Left lung (tissue), 10 donors: ENCODE measurements around the gene ZBTB12. TPM values are rescaled to one million over a fixed set of nuclear protein-coding genes. Genes with fewer than 3 reads are reported as not detected.

Source experiments
- ATAC-seq: fragments of 200-7000 bp; cut with Tn5 transposase; one replicate; pipeline ENCODE4 v1.9.1; 2020; ENCODE audit warnings: moderate library complexity
- DNase-seq, 4 donors: peaks; one replicate each; pipeline ENCODE4 v3.0.0-alpha.2; 2013 to 2020
- H3K27ac ChIP-seq, 2 donors: fragments of 200-600 bp; sonication (generic) in 1 of 2; one replicate each; pipeline versions ENCODE4 v1.5.0 to v1.8.0; 2020 to 2021
- H3K27me3 ChIP-seq, 2 donors: fragments of 200-600 bp; sonication (generic) in 1 of 2; one replicate each; pipeline versions ENCODE4 v1.5.0 to v1.8.0; 2020 to 2021
- H3K36me3 ChIP-seq, 2 donors: fragments of 200-600 bp; sonication (generic) in 1 of 2; one replicate each; pipeline versions ENCODE4 v1.5.0 to v1.8.0; 2020 to 2021
- H3K4me1 ChIP-seq, 2 donors: fragments of 200-600 bp; one replicate each; pipeline ENCODE4 v1.8.0; 2021
- H3K4me3 ChIP-seq, 2 donors: fragments of 200-600 bp; sonication (generic) in 1 of 2; one replicate each; pipeline versions ENCODE4 v1.5.0 to v1.8.0; 2020 to 2021; ENCODE audit warnings: mild to moderate bottlenecking in 1 of 2
- H3K9me3 ChIP-seq, 2 donors: fragments of 200-600 bp; sonication (generic) in 1 of 2; one replicate each; pipeline versions ENCODE4 v1.5.0 to v1.8.0; 2020 to 2021
- intact Hi-C, 2 donors: fragments of 100-400 bp; cut with DNase I; formaldehyde crosslinking; loops; one replicate each; pipeline versions ENCODE4 v1.11.2 to v1.14.2; 2022
- polyA plus RNA-seq, 6 donors: library from polyadenylated mRNA; unstranded; fragments of 120-200 nt; gene quantifications; one replicate each; pipeline ENCODE4 v1.2.1, GENCODE V29; 2013; ENCODE audit not compliant: insufficient read length in 6 of 6
- total RNA-seq, 2 donors: library from RNA; stranded (reverse); fragmentation: NEBNext Ultra II Directional; extraction: Animal tissue kit (Norgen Biotek cat#: 25700); gene quantifications; one replicate each; pipeline ENCODE4 v1.2.1, GENCODE V29; 2021
- TF ChIP-seq, protein P1 (sequence below), 2 donors: fragments of 200-600 bp; sonication (generic) in 1 of 2; IDR thresholded peaks; one replicate each; pipeline versions ENCODE4 v1.5.0 to v1.8.0; 2021; ENCODE audit warnings: antibody characterized with exemption in 2 of 2
- donor health status: DM: no; HTN: yes; CAD: no.
- donor health status: DM: no; HTN: no; CAD: no.

The ZBTB12 gene
- total and polyA plus RNA-seq, 8 donors: 4.8 to 23.4 (median 21.8) TPM

DNA sequence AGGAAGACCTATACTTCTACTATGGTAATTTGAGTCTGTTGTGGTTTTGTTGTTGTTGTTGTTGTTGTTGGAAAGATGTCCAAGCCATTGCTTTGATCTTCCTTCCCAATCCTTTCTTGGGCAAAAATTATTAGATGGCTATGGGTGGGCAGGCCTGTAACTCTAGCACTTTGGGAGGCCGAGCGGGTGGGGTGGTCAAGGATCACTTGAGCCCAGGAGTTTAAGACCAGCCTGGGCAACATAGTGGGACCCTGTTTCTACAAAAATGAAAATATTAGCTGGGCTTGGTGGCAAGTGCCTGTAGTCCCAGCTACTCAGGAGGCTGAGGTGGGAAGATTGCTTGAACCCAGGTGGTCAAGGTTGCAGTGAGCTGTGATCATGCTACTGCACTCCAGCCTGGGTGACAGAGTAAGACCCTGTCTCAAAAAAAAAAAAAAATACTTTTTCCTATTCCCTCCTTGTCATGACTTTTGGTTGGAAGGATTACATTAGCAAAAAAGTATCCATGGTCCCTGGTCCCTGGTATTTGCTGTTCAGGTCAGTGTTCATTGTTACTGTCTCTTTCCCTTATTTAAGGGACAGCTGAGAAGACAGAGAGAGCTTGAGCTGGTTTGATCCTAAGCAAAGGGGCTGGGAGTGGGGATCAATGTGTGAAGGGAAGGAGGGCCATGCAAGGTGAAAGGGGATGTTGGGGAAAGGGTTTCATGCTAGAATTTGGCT lies 51.0 kb downstream of the ZBTB12 start:
- DNase-seq (no peak), ATAC-seq (no peak)
- Histone ChIP-seq H3K4me3 (no peak overlapping the region), H3K36me3 (peaks cover 0 to 7% of the 10 kb centered on the region in 2 donors), H3K4me1 (no peaks in the 10 kb centered on the region), H3K27me3 (no peaks in the 10 kb centered on the region), H3K9me3 (no peaks in the 10 kb centered on the region), H3K27ac (no peak overlapping the region)
- intact Hi-C loops: no loop called here
- TF ChIP-seq, protein P1, sequence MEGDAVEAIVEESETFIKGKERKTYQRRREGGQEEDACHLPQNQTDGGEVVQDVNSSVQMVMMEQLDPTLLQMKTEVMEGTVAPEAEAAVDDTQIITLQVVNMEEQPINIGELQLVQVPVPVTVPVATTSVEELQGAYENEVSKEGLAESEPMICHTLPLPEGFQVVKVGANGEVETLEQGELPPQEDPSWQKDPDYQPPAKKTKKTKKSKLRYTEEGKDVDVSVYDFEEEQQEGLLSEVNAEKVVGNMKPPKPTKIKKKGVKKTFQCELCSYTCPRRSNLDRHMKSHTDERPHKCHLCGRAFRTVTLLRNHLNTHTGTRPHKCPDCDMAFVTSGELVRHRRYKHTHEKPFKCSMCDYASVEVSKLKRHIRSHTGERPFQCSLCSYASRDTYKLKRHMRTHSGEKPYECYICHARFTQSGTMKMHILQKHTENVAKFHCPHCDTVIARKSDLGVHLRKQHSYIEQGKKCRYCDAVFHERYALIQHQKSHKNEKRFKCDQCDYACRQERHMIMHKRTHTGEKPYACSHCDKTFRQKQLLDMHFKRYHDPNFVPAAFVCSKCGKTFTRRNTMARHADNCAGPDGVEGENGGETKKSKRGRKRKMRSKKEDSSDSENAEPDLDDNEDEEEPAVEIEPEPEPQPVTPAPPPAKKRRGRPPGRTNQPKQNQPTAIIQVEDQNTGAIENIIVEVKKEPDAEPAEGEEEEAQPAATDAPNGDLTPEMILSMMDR (IDR thresholded peaks at IDR 0.05): no peak

Other genes starting within 250 kb of the ZBTB12 start
Only the 30 nearest of the 37 such genes appear.
- 1 to 10 TPM; 3.1 to 5.9 TPM for gene LY6G5C, start 221.0 kb downstream of the ZBTB12 start, total RNA-seq
- gene LY6G5C, start 221.0 kb downstream of the ZBTB12 start, polyA plus RNA-seq: 1 to 10 TPM; 2.9 to 6.3 (median 3.7) TPM
- gene ABHD16A, start 198.8 kb downstream of the ZBTB12 start, total RNA-seq: 10 to 100 TPM; 53.6 to 58.6 TPM
- 10 to 100 TPM; 55.7 to 63.9 (median 58.6) TPM for gene ABHD16A, start 198.8 kb downstream of the ZBTB12 start, polyA plus RNA-seq
- gene LY6G6F, start 195.2 kb downstream of the ZBTB12 start, total RNA-seq: 1 to 10 TPM in 1 of 2 donors, not detected in 1; 1.4 TPM
- 1 to 10 TPM in 4 of 6 donors, under 1 TPM in 2; 0.53 to 1.8 (median 1.2) TPM for gene LY6G6F, start 195.2 kb downstream of the ZBTB12 start, polyA plus RNA-seq
- gene LY6G6D, start 186.7 kb downstream of the ZBTB12 start, total RNA-seq: not detected
- gene LY6G6D, start 186.7 kb downstream of the ZBTB12 start, polyA plus RNA-seq: under 1 TPM in 1 of 6 donors, not detected in 5; 0.57 TPM
- gene LY6G6C, start 180.3 kb downstream of the ZBTB12 start, total RNA-seq: not detected
- under 1 TPM; 0.17 to 0.75 (median 0.43) TPM for gene LY6G6C, start 180.3 kb downstream of the ZBTB12 start, polyA plus RNA-seq
- gene MPIG6B, start 178.7 kb downstream of the ZBTB12 start, total RNA-seq: 1 to 10 TPM; 1.2 to 1.9 TPM
- gene MPIG6B, start 178.7 kb downstream of the ZBTB12 start, polyA plus RNA-seq: 1 to 10 TPM; 2.8 to 3.5 (median 3.0) TPM
- gene DDAH2, start 172.8 kb downstream of the ZBTB12 start, total RNA-seq: 10 to 100 TPM; 70.2 to 77.3 TPM
- gene DDAH2, start 172.8 kb downstream of the ZBTB12 start, polyA plus RNA-seq: 100 to 1,000 TPM; 139 to 199 (median 175) TPM
- gene CLIC1, start 165.6 kb downstream of the ZBTB12 start, total RNA-seq: 100 to 1,000 TPM; 283 to 465 TPM
- 100 to 1,000 TPM; 226 to 279 (median 261) TPM for gene CLIC1, start 165.6 kb downstream of the ZBTB12 start, polyA plus RNA-seq
- gene MSH5, start 162.1 kb downstream of the ZBTB12 start, total RNA-seq: 10 to 100 TPM in 1 of 2 donors, 1 to 10 TPM in 1; 9.7 to 20.0 TPM
- 10 to 100 TPM; 34.4 to 49.8 (median 39.1) TPM for gene MSH5, start 162.1 kb downstream of the ZBTB12 start, polyA plus RNA-seq
- gene SAPCD1, start 139.4 kb downstream of the ZBTB12 start, total RNA-seq: 1 to 10 TPM; 1.3 to 3.9 TPM
- gene SAPCD1, start 139.4 kb downstream of the ZBTB12 start, polyA plus RNA-seq: 10 to 100 TPM in 2 of 6 donors, 1 to 10 TPM in 4; 6.5 to 11.1 (median 8.2) TPM
- 1 to 10 TPM; 4.6 to 5.0 TPM for gene VWA7, start 124.8 kb downstream of the ZBTB12 start, total RNA-seq
- gene VWA7, start 124.8 kb downstream of the ZBTB12 start, polyA plus RNA-seq: 1 to 10 TPM; 1.4 to 3.8 (median 2.2) TPM
- 100 to 1,000 TPM in 1 of 2 donors, 10 to 100 TPM in 1; 43.6 to 103 TPM for gene VARS1, start 106.3 kb downstream of the ZBTB12 start, total RNA-seq
- gene VARS1, start 106.3 kb downstream of the ZBTB12 start, polyA plus RNA-seq: 10 to 100 TPM; 38.4 to 61.7 (median 46.6) TPM
- 10 to 100 TPM; 38.7 to 51.5 TPM for gene LSM2, start 95.1 kb downstream of the ZBTB12 start, total RNA-seq
- gene LSM2, start 95.1 kb downstream of the ZBTB12 start, polyA plus RNA-seq: 10 to 100 TPM; 79.4 to 88.5 (median 83.6) TPM
- 1 to 10 TPM in 1 of 2 donors, under 1 TPM in 1; 0.99 to 1.2 TPM for gene HSPA1L, start 86.8 kb downstream of the ZBTB12 start, total RNA-seq
- 1 to 10 TPM; 2.8 to 4.4 (median 3.4) TPM for gene HSPA1L, start 86.8 kb downstream of the ZBTB12 start, polyA plus RNA-seq
- gene HSPA1A, start 86.5 kb downstream of the ZBTB12 start, total RNA-seq: 100 to 1,000 TPM; 155 to 205 TPM
- gene HSPA1A, start 86.5 kb downstream of the ZBTB12 start, polyA plus RNA-seq: 100 to 1,000 TPM in 2 of 6 donors, 10 to 100 TPM in 4; 64.3 to 124 (median 78.3) TPM
- gene HSPA1B, start 74.3 kb downstream of the ZBTB12 start, total RNA-seq: 100 to 1,000 TPM; 104 to 180 TPM
- 100 to 1,000 TPM in 2 of 6 donors, 10 to 100 TPM in 4; 66.6 to 125 (median 89.1) TPM for gene HSPA1B, start 74.3 kb downstream of the ZBTB12 start, polyA plus RNA-seq
- 100 to 1,000 TPM in 1 of 2 donors, 10 to 100 TPM in 1; 90.4 to 106 TPM for gene NEU1, start 39.3 kb downstream of the ZBTB12 start, total RNA-seq
- 10 to 100 TPM; 25.7 to 29.8 (median 29.3) TPM for gene NEU1, start 39.3 kb downstream of the ZBTB12 start, polyA plus RNA-seq
- gene SLC44A4, start 23.1 kb downstream of the ZBTB12 start, total RNA-seq: 10 to 100 TPM; 37.5 to 78.8 TPM
- 10 to 100 TPM in 5 of 6 donors, 1 to 10 TPM in 1; 9.6 to 22.9 (median 18.7) TPM for gene SLC44A4, start 23.1 kb downstream of the ZBTB12 start, polyA plus RNA-seq
- 10 to 100 TPM; 41.0 to 42.3 TPM for gene EHMT2, start 4.4 kb downstream of the ZBTB12 start, total RNA-seq
- gene EHMT2, start 4.4 kb downstream of the ZBTB12 start, polyA plus RNA-seq: 10 to 100 TPM; 66.3 to 85.0 (median 77.4) TPM
- gene C2, start 25.6 kb upstream of the ZBTB12 start, total RNA-seq: 100 to 1,000 TPM; 181 to 192 TPM
- 1 to 10 TPM; 3.3 to 7.6 (median 4.9) TPM for gene C2, start 25.6 kb upstream of the ZBTB12 start, polyA plus RNA-seq
- 100 to 1,000 TPM in 1 of 2 donors, 10 to 100 TPM in 1; 69.1 to 131 TPM for gene CFB, start 44.0 kb upstream of the ZBTB12 start, total RNA-seq
- 1 to 10 TPM; 1.7 to 6.9 (median 3.0) TPM for gene CFB, start 44.0 kb upstream of the ZBTB12 start, polyA plus RNA-seq
- 10 to 100 TPM; 42.9 to 56.2 TPM for gene NELFE, start 56.9 kb upstream of the ZBTB12 start, total RNA-seq
- 10 to 100 TPM; 77.9 to 93.0 (median 82.9) TPM for gene NELFE, start 56.9 kb upstream of the ZBTB12 start, polyA plus RNA-seq
- gene SKIC2, start 57.1 kb upstream of the ZBTB12 start, total RNA-seq: 10 to 100 TPM; 65.4 to 67.9 TPM
- 10 to 100 TPM; 39.1 to 50.8 (median 42.2) TPM for gene SKIC2, start 57.1 kb upstream of the ZBTB12 start, polyA plus RNA-seq
- gene DXO, start 70.1 kb upstream of the ZBTB12 start, total RNA-seq: 10 to 100 TPM; 16.2 to 17.8 TPM
- gene DXO, start 70.1 kb upstream of the ZBTB12 start, polyA plus RNA-seq: 10 to 100 TPM; 21.4 to 28.3 (median 26.5) TPM
- 100 to 1,000 TPM in 1 of 2 donors, 10 to 100 TPM in 1; 95.5 to 124 TPM for gene C4A, start 80.0 kb upstream of the ZBTB12 start, total RNA-seq
- gene C4A, start 80.0 kb upstream of the ZBTB12 start, polyA plus RNA-seq: 10 to 100 TPM in 2 of 6 donors, 1 to 10 TPM in 4; 5.9 to 20.7 (median 7.4) TPM
- 100 to 1,000 TPM in 1 of 2 donors, 10 to 100 TPM in 1; 81.3 to 101 TPM for gene C4B, start 112.7 kb upstream of the ZBTB12 start, total RNA-seq
- gene C4B, start 112.7 kb upstream of the ZBTB12 start, polyA plus RNA-seq: 10 to 100 TPM in 4 of 6 donors, 1 to 10 TPM in 2; 8.2 to 19.8 (median 11.8) TPM
- gene CYP21A2, start 136.3 kb upstream of the ZBTB12 start, total RNA-seq: under 1 TPM; 0.23 to 0.47 TPM
- 1 to 10 TPM in 2 of 6 donors, under 1 TPM in 4; 0.65 to 1.6 (median 0.88) TPM for gene CYP21A2, start 136.3 kb upstream of the ZBTB12 start, polyA plus RNA-seq
- gene TNXB, start 207.3 kb upstream of the ZBTB12 start, total RNA-seq: 10 to 100 TPM; 44.8 to 78.4 TPM
- 10 to 100 TPM; 10.0 to 22.9 (median 15.5) TPM for gene TNXB, start 207.3 kb upstream of the ZBTB12 start, polyA plus RNA-seq
- gene ATF6B, start 226.2 kb upstream of the ZBTB12 start, total RNA-seq: 10 to 100 TPM; 70.7 to 72.1 TPM
- gene ATF6B, start 226.2 kb upstream of the ZBTB12 start, polyA plus RNA-seq: 10 to 100 TPM; 81.5 to 95.8 (median 90.4) TPM
- gene FKBPL, start 228.2 kb upstream of the ZBTB12 start, total RNA-seq: 1 to 10 TPM; 3.6 to 5.3 TPM
- gene FKBPL, start 228.2 kb upstream of the ZBTB12 start, polyA plus RNA-seq: 1 to 10 TPM; 5.6 to 7.8 (median 6.8) TPM